DND-41 (cell line): ENCODE results near the gene IGSF22.

Source experiments
- ATAC-seq: fragments of 200-7000 bp; cut with Tn5 transposase; 3 replicates; pipeline ENCODE4 v1.9.1; 2021; ENCODE audit warnings: low read depth; ENCODE audit not compliant: insufficient read depth
- DNase-seq: peaks from one replicate; pipeline ENCODE4 v3.0.0-alpha.2; 2020
- H2AFZ ChIP-seq: 2 replicates; pipeline ENCODE4 v1.6.0; 2012; ENCODE audit warnings: low read depth, low read length
- H3K27ac ChIP-seq: 2 replicates; pipeline ENCODE4 v1.5.1; 2012; ENCODE audit warnings: low read length, inconsistent platforms
- H3K27me3 ChIP-seq: fragments of 200-600 bp; sonication (generic); 2 replicates; pipeline ENCODE4 v1.6.0; 2012; ENCODE audit warnings: low read length, mild to moderate bottlenecking, inconsistent platforms; ENCODE audit not compliant: insufficient read depth, poor library complexity
- H3K36me3 ChIP-seq: 2 replicates; pipeline ENCODE4 v1.5.1; 2012; ENCODE audit warnings: low read length, inconsistent platforms; ENCODE audit not compliant: insufficient read depth
- H3K4me1 ChIP-seq: 2 replicates; pipeline ENCODE4 v1.5.1; 2012; ENCODE audit warnings: mild to moderate bottlenecking, low read length; ENCODE audit not compliant: insufficient read depth
- H3K4me2 ChIP-seq: 2 replicates; pipeline ENCODE4 v1.6.0; 2012; ENCODE audit warnings: mild to moderate bottlenecking, moderate library complexity, low read length, inconsistent platforms; ENCODE audit not compliant: insufficient read depth
- H3K4me3 ChIP-seq, 2 experiments: fragments of 200-600 bp in 1 of 2; shearing (Covaris generic) in 1 of 2; 2 replicates each; pipeline ENCODE4 v1.5.1; 2012 to 2016; ENCODE audit warnings: inconsistent platforms in 2 of 2, low read length in 2 of 2, mild to moderate bottlenecking in 2 of 2, low read depth in 1 of 2, moderate library complexity in 1 of 2
- H3K79me2 ChIP-seq: 2 replicates; pipeline ENCODE4 v1.6.0; 2012; ENCODE audit warnings: low read length, inconsistent platforms; ENCODE audit not compliant: insufficient read depth
- H3K9ac ChIP-seq: 2 replicates; pipeline ENCODE4 v1.6.0; 2012; ENCODE audit warnings: low read depth, mild to moderate bottlenecking, inconsistent platforms, low read length, moderate library complexity
- H3K9me3 ChIP-seq: 2 replicates; pipeline ENCODE4 v1.5.1; 2012; ENCODE audit warnings: low read length, moderate library complexity, mild to moderate bottlenecking, inconsistent platforms; ENCODE audit not compliant: insufficient read depth, severe bottlenecking
- H4K20me1 ChIP-seq: 2 replicates; pipeline ENCODE4 v1.6.0; 2012; ENCODE audit warnings: low read length; ENCODE audit not compliant: insufficient read depth
- EZH2 ChIP-seq: IDR thresholded peaks from 3 replicates; pipeline ENCODE4 v1.6.1; 2012; ENCODE audit warnings: borderline replicate concordance, low read depth, mild to moderate bottlenecking, moderate library complexity, low read length, inconsistent platforms; ENCODE audit not compliant: severe bottlenecking
- TF ChIP-seq, protein P1 (sequence below): IDR thresholded peaks from 2 replicates; pipeline ENCODE4 v1.5.1; 2012; ENCODE audit warnings: borderline replicate concordance, low read length, moderate library complexity, mild to moderate bottlenecking; ENCODE audit not compliant: poor library complexity, severe bottlenecking; ENCODE audit errors: extremely low read depth

Gene IGSF22

DNA sequence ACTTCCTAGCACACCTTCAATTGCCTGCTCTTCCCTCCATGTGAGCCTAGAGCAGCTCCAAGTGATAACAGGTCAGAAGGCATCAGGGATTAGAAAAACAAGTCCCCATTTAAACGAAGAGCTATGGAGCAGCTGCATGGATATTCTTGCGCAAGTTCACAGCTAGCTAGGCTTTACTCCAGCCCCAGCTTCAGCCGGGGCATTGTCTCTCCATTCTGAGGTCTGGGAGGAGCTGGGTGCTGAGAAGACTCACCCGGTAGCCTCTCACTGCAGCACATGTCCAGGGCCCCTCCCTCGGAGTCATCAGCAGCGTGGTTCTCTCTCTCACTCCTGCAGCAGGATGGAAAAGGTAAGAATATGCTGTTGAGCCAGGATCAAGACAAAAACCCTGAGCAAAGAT is 39.6 kb upstream of the IGSF22 start:
- H3K4me1 ChIP-seq: no peaks in the 10 kb centered on the region
- H3K4me3 ChIP-seq: no peak overlapping the region
- TF ChIP-seq, protein P1, sequence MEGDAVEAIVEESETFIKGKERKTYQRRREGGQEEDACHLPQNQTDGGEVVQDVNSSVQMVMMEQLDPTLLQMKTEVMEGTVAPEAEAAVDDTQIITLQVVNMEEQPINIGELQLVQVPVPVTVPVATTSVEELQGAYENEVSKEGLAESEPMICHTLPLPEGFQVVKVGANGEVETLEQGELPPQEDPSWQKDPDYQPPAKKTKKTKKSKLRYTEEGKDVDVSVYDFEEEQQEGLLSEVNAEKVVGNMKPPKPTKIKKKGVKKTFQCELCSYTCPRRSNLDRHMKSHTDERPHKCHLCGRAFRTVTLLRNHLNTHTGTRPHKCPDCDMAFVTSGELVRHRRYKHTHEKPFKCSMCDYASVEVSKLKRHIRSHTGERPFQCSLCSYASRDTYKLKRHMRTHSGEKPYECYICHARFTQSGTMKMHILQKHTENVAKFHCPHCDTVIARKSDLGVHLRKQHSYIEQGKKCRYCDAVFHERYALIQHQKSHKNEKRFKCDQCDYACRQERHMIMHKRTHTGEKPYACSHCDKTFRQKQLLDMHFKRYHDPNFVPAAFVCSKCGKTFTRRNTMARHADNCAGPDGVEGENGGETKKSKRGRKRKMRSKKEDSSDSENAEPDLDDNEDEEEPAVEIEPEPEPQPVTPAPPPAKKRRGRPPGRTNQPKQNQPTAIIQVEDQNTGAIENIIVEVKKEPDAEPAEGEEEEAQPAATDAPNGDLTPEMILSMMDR: no peak
- no peak for TF ChIP-seq EZH2
- H3K27ac ChIP-seq: no peak overlapping the region
- H4K20me1 ChIP-seq: no peaks in the 10 kb centered on the region
- no peaks in the 10 kb centered on the region for H3K79me2 ChIP-seq
- no peaks in the 10 kb centered on the region for H3K36me3 ChIP-seq
- no peak overlapping the region for H3K4me2 ChIP-seq
- no peak overlapping the region for H3K9ac ChIP-seq
- no peaks in the 10 kb centered on the region for H3K27me3 ChIP-seq
- H2AFZ ChIP-seq: no peak overlapping the region
- no peaks in the 10 kb centered on the region for H3K9me3 ChIP-seq
- no peak for DNase-seq
- no peak for ATAC-seq

DNA sequence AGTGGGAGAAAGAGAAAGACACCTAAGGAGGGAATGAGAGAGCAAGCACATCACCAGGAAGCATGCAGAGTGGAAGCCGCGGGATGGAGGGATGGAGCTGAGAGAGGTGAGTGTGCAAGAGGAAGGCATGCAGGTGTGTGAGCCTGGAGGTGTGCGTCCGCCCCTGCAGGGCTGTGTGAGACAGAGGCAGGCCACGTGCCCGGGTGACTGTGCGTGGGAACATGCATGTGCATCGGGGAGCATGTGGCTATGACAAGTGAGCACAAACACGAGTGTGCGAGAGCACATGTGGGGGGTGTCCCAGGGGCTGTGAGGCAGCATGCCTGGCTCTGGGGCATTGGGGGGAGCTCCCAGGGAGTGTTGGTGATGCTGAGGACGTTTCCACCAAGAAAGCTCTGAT is 35.8 kb upstream of the IGSF22 start:
- ATAC-seq: no peak
- no peaks in the 10 kb centered on the region for H3K79me2 ChIP-seq
- no peak for TF ChIP-seq EZH2
- TF ChIP-seq, protein P1: no peak
- H3K9ac ChIP-seq: no peak overlapping the region
- no peaks in the 10 kb centered on the region for H3K36me3 ChIP-seq
- no peak for DNase-seq
- H2AFZ ChIP-seq: no peak overlapping the region
- H3K27ac ChIP-seq: no peak overlapping the region
- H3K4me2 ChIP-seq: no peak overlapping the region
- no peaks in the 10 kb centered on the region for H4K20me1 ChIP-seq
- no peaks in the 10 kb centered on the region for H3K9me3 ChIP-seq
- peaks cover 12% of the 10 kb centered on the region for H3K27me3 ChIP-seq
- H3K4me3 ChIP-seq: no peak overlapping the region
- no peaks in the 10 kb centered on the region for H3K4me1 ChIP-seq

DNA sequence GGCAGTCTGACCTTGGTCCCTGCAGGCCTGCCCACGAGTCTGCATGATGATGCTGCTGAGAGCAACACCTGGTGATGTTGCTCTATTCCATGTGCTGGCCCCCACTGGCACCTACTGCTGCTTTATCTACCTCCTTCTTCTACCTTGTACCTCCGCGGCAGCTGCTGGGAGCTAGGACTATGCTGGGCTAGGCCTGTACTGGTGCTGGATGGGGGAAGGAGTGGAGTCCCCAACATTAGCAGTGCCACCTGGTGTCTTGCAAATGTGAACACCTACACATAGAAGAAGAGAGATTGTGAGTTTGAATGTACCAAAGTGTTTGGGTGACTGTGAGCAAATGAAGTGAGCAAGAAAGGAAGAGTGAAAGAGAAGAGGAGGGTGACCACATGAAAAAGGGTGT is 35.2 kb upstream of the IGSF22 start:
- Histone ChIP-seq H3K4me3 (no peak overlapping the region), H3K27me3 (peaks cover 12% of the 10 kb centered on the region), H3K27ac (no peak overlapping the region), H3K79me2 (no peaks in the 10 kb centered on the region), H3K4me1 (no peaks in the 10 kb centered on the region), H3K4me2 (no peak overlapping the region), H3K36me3 (no peaks in the 10 kb centered on the region), H3K9me3 (no peaks in the 10 kb centered on the region), H3K9ac (no peak overlapping the region), H4K20me1 (no peaks in the 10 kb centered on the region), H2AFZ (no peak overlapping the region)
- no peak for DNase-seq
- TF ChIP-seq EZH2: no peak
- TF ChIP-seq, protein P1: no peak
- no peak for ATAC-seq

DNA sequence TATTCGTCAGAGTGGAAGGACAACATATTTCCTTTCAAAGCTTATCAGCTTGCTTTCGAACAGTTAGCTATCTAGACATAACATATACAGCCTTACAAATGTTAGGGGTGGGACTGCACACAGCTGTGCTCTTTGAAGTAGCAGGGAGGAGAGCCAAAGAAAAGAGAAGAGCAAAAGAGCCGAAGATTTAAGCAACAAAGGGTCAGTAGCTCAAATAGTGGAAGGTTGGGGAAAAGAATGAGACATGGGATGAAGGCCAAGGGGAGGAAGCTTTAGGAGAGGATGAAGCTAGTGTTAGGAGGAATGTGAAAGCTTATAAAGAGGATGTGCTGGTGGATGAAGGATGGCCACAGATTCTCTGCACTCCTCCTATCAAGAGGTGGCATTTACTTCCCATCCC is 31.8 kb upstream of the IGSF22 start:
- TF ChIP-seq, protein P1: no peak
- TF ChIP-seq EZH2: no peak
- no peak for DNase-seq
- no peak overlapping the region for H3K27ac ChIP-seq
- H3K4me2 ChIP-seq: no peak overlapping the region
- no peaks in the 10 kb centered on the region for H3K4me1 ChIP-seq
- H2AFZ ChIP-seq: no peak overlapping the region
- H3K9me3 ChIP-seq: no peaks in the 10 kb centered on the region
- H3K9ac ChIP-seq: no peak overlapping the region
- H3K79me2 ChIP-seq: no peaks in the 10 kb centered on the region
- no peak overlapping the region for H3K4me3 ChIP-seq
- no peak for ATAC-seq
- H3K36me3 ChIP-seq: no peaks in the 10 kb centered on the region
- peaks cover 12% of the 10 kb centered on the region for H3K27me3 ChIP-seq
- no peaks in the 10 kb centered on the region for H4K20me1 ChIP-seq
